Liver (tissue), 9 donors: ENCODE results near the gene TRIP6. TPM values are rescaled to one million over a fixed set of nuclear protein-coding genes. Genes with fewer than 3 reads are reported as not detected.

Source experiments
- DNase-seq: peaks from one replicate; pipeline ENCODE4 v3.0.0-alpha.2; 2017; ENCODE audit warnings: low spot score
- H3K27ac ChIP-seq, 2 donors: one replicate each; pipeline ENCODE4 v1.7.0; 2013; ENCODE audit warnings: inconsistent platforms in 2 of 2, low read length in 2 of 2, control low read depth in 1 of 2, low read depth in 1 of 2, mild to moderate bottlenecking in 1 of 2
- H3K27me3 ChIP-seq, 4 donors: one replicate each; pipeline versions ENCODE4 v1.6.1 to v1.7.0; 2013; ENCODE audit warnings: low read length in 3 of 4, inconsistent platforms in 1 of 4, mild to moderate bottlenecking in 1 of 4, moderate library complexity in 1 of 4; ENCODE audit not compliant: control insufficient read depth in 4 of 4, insufficient read depth in 4 of 4
- H3K36me3 ChIP-seq, 4 donors: one replicate each; pipeline versions ENCODE4 v1.6.1 to v1.7.0; 2013; ENCODE audit warnings: low read length in 3 of 4, mild to moderate bottlenecking in 3 of 4, low read depth in 1 of 4, moderate library complexity in 1 of 4; ENCODE audit not compliant: control insufficient read depth in 4 of 4, insufficient read depth in 3 of 4
- H3K4me1 ChIP-seq, 4 donors: one replicate each; pipeline versions ENCODE4 v1.6.1 to v1.7.0; 2013; ENCODE audit warnings: low read length in 3 of 4, mild to moderate bottlenecking in 3 of 4, moderate library complexity in 1 of 4; ENCODE audit not compliant: control insufficient read depth in 4 of 4, insufficient read depth in 4 of 4
- H3K4me3 ChIP-seq, 3 donors: one replicate each; pipeline versions ENCODE4 v1.6.1 to v1.7.0; 2013; ENCODE audit warnings: low read length in 3 of 3, control low read depth in 1 of 3, low read depth in 1 of 3, mild to moderate bottlenecking in 1 of 3
- H3K9ac ChIP-seq, 2 donors: one replicate each; pipeline ENCODE4 v1.7.0; 2013; ENCODE audit warnings: low read length in 2 of 2, mild to moderate bottlenecking in 2 of 2, moderate library complexity in 2 of 2, control low read depth in 1 of 2, low read depth in 1 of 2
- H3K9me3 ChIP-seq, 4 donors: one replicate each; pipeline versions ENCODE4 v1.6.1 to v1.7.0; 2013; ENCODE audit warnings: low read length in 3 of 4; ENCODE audit not compliant: control insufficient read depth in 4 of 4
- ATF3 ChIP-seq: IDR thresholded peaks from 2 replicates; pipeline ENCODE4 v1.6.1; 2016; ENCODE audit warnings: antibody characterized with exemption
- CTCF ChIP-seq: fragments of 150-350 bp; IDR thresholded peaks from 2 replicates; pipeline ENCODE4 v1.5.1; 2017; ENCODE audit warnings: improper control_type of control experiment, low read depth, low read length; ENCODE audit not compliant: missing input control
- EGR1 ChIP-seq, 2 donors: IDR thresholded peaks; 2 replicates each; pipeline ENCODE4 v1.6.1; 2016 to 2018; ENCODE audit warnings: antibody characterized with exemption in 2 of 2, low read depth in 2 of 2
- FOXA1 ChIP-seq: IDR thresholded peaks from 2 replicates; pipeline ENCODE4 v1.6.1; 2016; ENCODE audit warnings: antibody characterized with exemption
- FOXA2 ChIP-seq: IDR thresholded peaks from 2 replicates; pipeline ENCODE4 v1.6.1; 2016; ENCODE audit warnings: antibody characterized with exemption
- GABPA ChIP-seq, 2 donors: IDR thresholded peaks in 1 of 2; conservative IDR thresholded peaks in 1 of 2; 2 replicates each; pipeline ENCODE4 v1.6.1; 2016; ENCODE audit warnings: antibody characterized with exemption in 2 of 2, mild to moderate bottlenecking in 1 of 2, moderate library complexity in 1 of 2
- HNF4A ChIP-seq, 2 donors: conservative IDR thresholded peaks; 2 replicates each; pipeline ENCODE4 v1.6.1; 2016; ENCODE audit warnings: antibody characterized with exemption in 2 of 2, mild to moderate bottlenecking in 2 of 2
- HNF4G ChIP-seq: IDR thresholded peaks from 2 replicates; pipeline ENCODE4 v1.6.1; 2016; ENCODE audit warnings: antibody characterized with exemption
- JUND ChIP-seq, 2 donors: IDR thresholded peaks; 2 replicates each; pipeline ENCODE4 v1.6.1; 2016; ENCODE audit warnings: antibody characterized with exemption in 2 of 2
- MAX ChIP-seq: IDR thresholded peaks from 2 replicates; pipeline ENCODE4 v1.6.1; 2016; ENCODE audit warnings: antibody characterized with exemption
- NR2F2 ChIP-seq: IDR thresholded peaks from 2 replicates; pipeline ENCODE4 v1.6.1; 2016; ENCODE audit warnings: antibody characterized with exemption
- RAD21 ChIP-seq, 2 donors: IDR thresholded peaks; 2 replicates each; pipeline ENCODE4 v1.6.1; 2016; ENCODE audit warnings: antibody characterized with exemption in 2 of 2, mild to moderate bottlenecking in 2 of 2
- REST ChIP-seq: IDR thresholded peaks from 2 replicates; pipeline ENCODE4 v1.6.1; 2016; ENCODE audit warnings: antibody characterized with exemption, mild to moderate bottlenecking
- RXRA ChIP-seq, 2 donors: IDR thresholded peaks; 2 replicates each; pipeline ENCODE4 v1.6.1; 2017 to 2018; ENCODE audit warnings: antibody characterized with exemption in 2 of 2, mild to moderate bottlenecking in 1 of 2
- SP1 ChIP-seq: IDR thresholded peaks from 2 replicates; pipeline ENCODE4 v1.6.1; 2018; ENCODE audit warnings: antibody characterized with exemption, mild to moderate bottlenecking
- TAF1 ChIP-seq: conservative IDR thresholded peaks from 2 replicates; pipeline ENCODE4 v1.6.1; 2016; ENCODE audit warnings: antibody characterized with exemption, mild to moderate bottlenecking
- YY1 ChIP-seq: IDR thresholded peaks from 2 replicates; pipeline ENCODE4 v1.6.1; 2016; ENCODE audit warnings: antibody characterized with exemption, mild to moderate bottlenecking
- ZBTB33 ChIP-seq: IDR thresholded peaks from 2 replicates; pipeline ENCODE4 v1.6.1; 2016; ENCODE audit warnings: antibody characterized with exemption
- WGBS: extraction: QIAGEN DNeasy Blood & Tissue Kit; methylation state at CpG from one replicate; pipeline ENCODE4 v1.1.7; 2013; 5-methylcytosine and 5-hydroxymethylcytosine counted together
- polyA plus RNA-seq, 2 donors: library from polyadenylated mRNA; stranded (reverse) in 1 of 2; unstranded in 1 of 2; fragments of 200-250 nt in 1 of 2; fragments of >200 nt in 1 of 2; fragmentation: Nextera tagmentation in 1 of 2; extraction: Ambion mirVana in 1 of 2; gene quantifications; one replicate each; pipeline versions ENCODE4 v1.2.1 to v1.2.3, GENCODE V29; 2013 to 2015
- total RNA-seq, 2 donors: library from RNA; depleted of rRNA; stranded (reverse); fragments of >200 nt; gene quantifications; one replicate each; pipeline ENCODE4 v1.2.3, GENCODE V29; 2014
- donor health status: healthy.
- donor health status: healthy.
- donor health status: healthy.
- donor health status: healthy.
- donor health status: healthy.

TRIP6 gene
- total and polyA plus RNA-seq, 4 donors, result 14.6 to 30.7 (median 18.1) TPM

GRCh38 chr7:100863406-100863950, 3.7 kb upstream of the TRIP6 start:
- 17% methylated on average over 10 of the region's 10 CpGs for WGBS
- H3K9ac ChIP-seq, result no peak overlapping the region

More at GRCh38 chr7:100863406-100863950, 3.7 kb upstream of the TRIP6 start:
- Histone ChIP-seq H3K9me3 (no peaks in the 10 kb centered on the region), H3K27ac (peak overlapping the region; percentile 49 to 71), H3K36me3 (peaks cover 0 to 3% (median 1%) of the 10 kb centered on the region in 4 donors), H3K4me3 (no peak overlapping the region), H3K4me1 (peaks cover 12 to 28% (median 15%) of the 10 kb centered on the region in 4 donors), H3K27me3 (no peaks in the 10 kb centered on the region)
- no peak for DNase-seq
- TF ChIP-seq CTCF, result no peak
- peak; percentile 60 for TF ChIP-seq REST
- peak in 1 of 2 donors; percentile 28 for TF ChIP-seq JUND (IDR thresholded peaks at IDR 0.05)
- no peak for TF ChIP-seq HNF4G
- TF ChIP-seq HNF4A (conservative IDR thresholded peaks at IDR 0.05), result peak; percentile 90 to 94
- peak; percentile 64 to 75 for TF ChIP-seq RXRA (IDR thresholded peaks at IDR 0.05)
- TF ChIP-seq TAF1, result no peak
- TF ChIP-seq ZBTB33, result peak; percentile 59
- no peak for TF ChIP-seq FOXA2
- no peak for TF ChIP-seq MAX
- peak; percentile 29 for TF ChIP-seq YY1
- TF ChIP-seq RAD21 (IDR thresholded peaks at IDR 0.05), result peak in 1 of 2 donors; percentile 61
- TF ChIP-seq NR2F2, result peak; percentile 85
- TF ChIP-seq SP1, result peak; percentile 87
- TF ChIP-seq GABPA (IDR thresholded peaks at IDR 0.05 in 1 of 2, conservative IDR thresholded peaks at IDR 0.05 in 1 of 2), result no peak
- TF ChIP-seq FOXA1, result no peak
- no peak for TF ChIP-seq ATF3
- TF ChIP-seq EGR1 (IDR thresholded peaks at IDR 0.05; ENCODE audit: low read depth in 2 of 2), result no peak
